GM12878 (cell line): Measurements from ENCODE around the gene ZNF532.

Experiments
- ATF2 ChIP-seq: IDR thresholded peaks from 2 replicates; pipeline ENCODE4 v1.6.1; 2012; ENCODE audit warnings: low read length, inconsistent platforms
- CBFB ChIP-seq: IDR thresholded peaks from 2 replicates; pipeline ENCODE4 v1.6.1; 2016; ENCODE audit warnings: antibody characterized with exemption, low read depth
- CEBPZ ChIP-seq: fragments of 150-350 bp; IDR thresholded peaks from 2 replicates; pipeline ENCODE4 v1.6.1; 2016; ENCODE audit warnings: low read depth, low read length
- CTCF ChIP-seq, 3 experiments: IDR thresholded peaks in 2 of 3; conservative IDR thresholded peaks in 1 of 3; 2 replicates each; pipeline ENCODE4 v1.5.1; 2011; ENCODE audit warnings: low read depth in 3 of 3, low read length in 3 of 3, mild to moderate bottlenecking in 3 of 3, control low read depth in 2 of 3, moderate library complexity in 2 of 3, inconsistent platforms in 1 of 3, mixed read lengths in 1 of 3; ENCODE audit not compliant: control insufficient read depth in 2 of 3, insufficient read depth in 1 of 3; ENCODE audit errors: extremely low read depth in 1 of 3
- EP300 ChIP-seq, 2 experiments: fragments of 150-350 bp in 1 of 2; IDR thresholded peaks; 2 replicates each; pipeline ENCODE4 v1.6.1; 2011 to 2012; ENCODE audit warnings: low read depth in 2 of 2, low read length in 2 of 2, borderline replicate concordance in 1 of 2, improper control_type of control experiment in 1 of 2, inconsistent platforms in 1 of 2; ENCODE audit not compliant: control insufficient read depth in 1 of 2
- EZH2 ChIP-seq: IDR thresholded peaks from 2 replicates; pipeline ENCODE4 v1.6.1; 2012; ENCODE audit warnings: low read depth, mild to moderate bottlenecking, control low read depth, inconsistent platforms, low read length, borderline replicate concordance; ENCODE audit not compliant: control insufficient read depth
- FOXK2 ChIP-seq: fragments of 450-650 bp; IDR thresholded peaks from 2 replicates; pipeline ENCODE4 v1.6.1; 2017; ENCODE audit warnings: mild to moderate bottlenecking, moderate library complexity
- MAX ChIP-seq: IDR thresholded peaks from 2 replicates; pipeline ENCODE4 v1.6.1; 2012; ENCODE audit warnings: low read depth, low read length, improper control_type of control experiment
- SIX5 ChIP-seq: IDR thresholded peaks from 2 replicates; pipeline ENCODE4 v1.6.1; 2011; ENCODE audit warnings: mild to moderate bottlenecking, low read depth, low read length, moderate library complexity; ENCODE audit not compliant: severe bottlenecking
- SMC3 ChIP-seq: IDR thresholded peaks from 2 replicates; pipeline ENCODE4 v1.6.1; 2011; ENCODE audit warnings: low read length, improper control_type of control experiment, borderline replicate concordance
- TARDBP ChIP-seq: IDR thresholded peaks from 2 replicates; pipeline ENCODE4 v1.6.1; 2016; ENCODE audit warnings: borderline replicate concordance
- TCF7 ChIP-seq: IDR thresholded peaks from 2 replicates; pipeline ENCODE4 v1.6.1; 2014; ENCODE audit warnings: antibody characterized with exemption, borderline replicate concordance
- USF2 ChIP-seq: IDR thresholded peaks from 2 replicates; pipeline ENCODE4 v1.6.1; 2011; ENCODE audit warnings: low read depth, low read length, improper control_type of control experiment, borderline replicate concordance

- no peak for TF ChIP-seq SMC3
- no peak for TF ChIP-seq EP300 (IDR thresholded peaks at IDR 0.05; ENCODE audit: borderline replicate concordance in 1 of 2, control insufficient read depth in 1 of 2, low read depth in 2 of 2, low read length in 2 of 2)
- TF ChIP-seq CEBPZ: no peak
- no peak for TF ChIP-seq USF2
- no peak for TF ChIP-seq CBFB
- no peak for TF ChIP-seq EZH2
- no peak for TF ChIP-seq FOXK2
- TF ChIP-seq CTCF (IDR thresholded peaks at IDR 0.05 in 2 of 3, conservative IDR thresholded peaks at IDR 0.05 in 1 of 3; ENCODE audit: control insufficient read depth in 2 of 3, extremely low read depth in 1 of 3, insufficient read depth in 1 of 3, low read depth in 3 of 3, low read length in 3 of 3): no peak
- no peak for TF ChIP-seq MAX
- no peak for TF ChIP-seq SIX5
- no peak for TF ChIP-seq TARDBP
- TF ChIP-seq ATF2: no peak
- TF ChIP-seq TCF7: no peak
Observed at GRCh38 chr18:58952858-58953257, 88.2 kb downstream of the ZNF532 start.
